Right renal cortex interstitium (tissue), 3 donors: ENCODE measurements around the gene CTNND2. TPM values are rescaled to one million over a fixed set of nuclear protein-coding genes. Genes with fewer than 3 reads are reported as not detected.

Source experiments
- DNase-seq, 3 donors: peaks; one replicate each; pipeline ENCODE4 v3.0.0-alpha.2; 2013; ENCODE audit warnings: low read depth in 3 of 3, low spot score in 2 of 3
- polyA plus RNA-seq, 3 donors: library from polyadenylated mRNA; unstranded; fragments of 120-200 nt; gene quantifications; one replicate each; pipeline ENCODE4 v1.2.1, GENCODE V29; 2013; ENCODE audit not compliant: insufficient read length in 3 of 3

The CTNND2 gene
- polyA plus RNA-seq, result 1 to 10 TPM; 2.1 to 2.3 (median 2.1) TPM

- DNase-seq, result peak in 2 of 3 donors; percentile 20 to 65
Measured at GRCh38 chr5:11904265-11904906, at the start of gene CTNND2. Gene CTNND2 (minus strand): TSS chr5:11904446. CDS start chr5:11903853, 593 bp downstream.

GRCh38 chr5:11946317-11946716, 42.1 kb upstream of the CTNND2 start:
- no peak for DNase-seq

GRCh38 chr5:11941566-11941965, 37.3 kb upstream of the CTNND2 start:
- DNase-seq, result peak in 1 of 3 donors; percentile 2

GRCh38 chr5:11931638-11932037, 27.4 kb upstream of the CTNND2 start:
- no peak for DNase-seq

GRCh38 chr5:11928909-11929308, 24.7 kb upstream of the CTNND2 start:
- DNase-seq, result no peak

GRCh38 chr5:11925701-11926100, 21.5 kb upstream of the CTNND2 start:
- DNase-seq, result no peak

- DNase-seq, result no peak
Measured at GRCh38 chr5:11922394-11922793, 18.1 kb upstream of the CTNND2 start.

GRCh38 chr5:11918463-11919045, 14.3 kb upstream of the CTNND2 start:
- no peak for DNase-seq

- no peak for DNase-seq
Measured at GRCh38 chr5:11909471-11909870, 5.2 kb upstream of the CTNND2 start.

GRCh38 chr5:11906497-11906896, 2.3 kb upstream of the CTNND2 start:
- DNase-seq, result no peak

- no peak for DNase-seq
Measured at GRCh38 chr5:11905206-11905605, 960 bp upstream of the CTNND2 start.

GRCh38 chr5:11903614-11904264, 507 bp downstream of the CTNND2 start:
- peak in 1 of 3 donors; percentile 36 for DNase-seq

- DNase-seq, result no peak
Measured at GRCh38 chr5:11903121-11903613, 1.1 kb downstream of the CTNND2 start.

- DNase-seq, result no peak
Measured at GRCh38 chr5:11902201-11902619, 2.0 kb downstream of the CTNND2 start.

GRCh38 chr5:11898787-11899186, 5.5 kb downstream of the CTNND2 start:
- no peak for DNase-seq

- no peak for DNase-seq
Measured at GRCh38 chr5:11897781-11898180, 6.5 kb downstream of the CTNND2 start.

GRCh38 chr5:11894992-11895391, 9.3 kb downstream of the CTNND2 start:
- no peak for DNase-seq

- no peak for DNase-seq
Measured at GRCh38 chr5:11892832-11893231, 11.4 kb downstream of the CTNND2 start.

- no peak for DNase-seq
Measured at GRCh38 chr5:11890777-11891176, 13.5 kb downstream of the CTNND2 start.

- no peak for DNase-seq
Measured at GRCh38 chr5:11888221-11888620, 16.0 kb downstream of the CTNND2 start.

- no peak for DNase-seq
Measured at GRCh38 chr5:11878814-11879213, 25.4 kb downstream of the CTNND2 start.

GRCh38 chr5:11873587-11873986, 30.7 kb downstream of the CTNND2 start:
- DNase-seq, result no peak
